Endodermal cell (in vitro differentiated cells): ENCODE results near the gene SVIL. TPM values are rescaled to one million over a fixed set of nuclear protein-coding genes. Genes with fewer than 3 reads are reported as not detected.

Experiments used
- DNase-seq: peaks from one replicate; pipeline ENCODE4 v3.0.0-alpha.2; 2017
- H3K27ac ChIP-seq: 2 replicates; pipeline ENCODE4 v1.5.1; 2013; ENCODE audit warnings: mild to moderate bottlenecking, low read depth, low read length, moderate library complexity
- H3K27me3 ChIP-seq: 2 replicates; pipeline ENCODE4 v1.6.1; 2013; ENCODE audit warnings: mild to moderate bottlenecking, low read length, moderate library complexity; ENCODE audit not compliant: insufficient read depth, control insufficient read depth, poor library complexity, severe bottlenecking
- H3K36me3 ChIP-seq: 2 replicates; pipeline ENCODE4 v1.7.0; 2013; ENCODE audit warnings: mild to moderate bottlenecking, low read length, moderate library complexity; ENCODE audit not compliant: control insufficient read depth, insufficient read depth
- H3K4me1 ChIP-seq: one replicate; pipeline ENCODE4 v1.7.0; 2013; ENCODE audit warnings: low read length; ENCODE audit not compliant: control insufficient read depth, insufficient read depth
- H3K4me3 ChIP-seq: 2 replicates; pipeline ENCODE4 v1.5.1; 2013; ENCODE audit warnings: mild to moderate bottlenecking, low read length, moderate library complexity
- H3K9ac ChIP-seq: 2 replicates; pipeline ENCODE4 v1.6.1; 2013; ENCODE audit warnings: mild to moderate bottlenecking, low read length, moderate library complexity; ENCODE audit not compliant: poor library complexity, severe bottlenecking; ENCODE audit errors: extremely low read depth
- H3K9me3 ChIP-seq: 2 replicates; pipeline ENCODE4 v1.6.1; 2013; ENCODE audit warnings: mild to moderate bottlenecking, low read length, moderate library complexity; ENCODE audit not compliant: control insufficient read depth
- H3K27ac Mint-ChIP-seq: 2 replicates; pipeline ENCODE4 v1.8.0; 2020; ENCODE audit warnings: mixed read lengths
- H3K27me3 Mint-ChIP-seq: 2 replicates; pipeline ENCODE4 v1.8.0; 2021; ENCODE audit warnings: mild to moderate bottlenecking, mixed read lengths; ENCODE audit not compliant: insufficient read depth
- H3K36me3 Mint-ChIP-seq: 2 replicates; pipeline ENCODE4 v1.8.0; 2020; ENCODE audit warnings: low read depth, mixed read lengths
- H3K4me1 Mint-ChIP-seq: 2 replicates; pipeline ENCODE4 v1.8.0; 2020; ENCODE audit warnings: mixed read lengths
- H3K4me3 Mint-ChIP-seq: 2 replicates; pipeline ENCODE4 v1.8.0; 2020; ENCODE audit warnings: mild to moderate bottlenecking, moderate library complexity, mixed read lengths
- H3K9me3 Mint-ChIP-seq: 2 replicates; pipeline ENCODE4 v1.8.0; 2020; ENCODE audit warnings: mild to moderate bottlenecking, mixed read lengths
- CTCF ChIP-seq: fragments of 200-600 bp; sonication (generic); conservative IDR thresholded peaks from 2 replicates; pipeline ENCODE4 v1.5.0; 2021; ENCODE audit warnings: antibody characterized with exemption, mild to moderate bottlenecking
- WGBS, 2 experiments: methylation state at CpG; one replicate each; pipeline versions ENCODE4 v1.1.5 to v1.1.7; 2013; ENCODE audit warnings: missing lambda C conversion rate in 2 of 2, mixed read lengths in 1 of 2; ENCODE audit not compliant: insufficient coverage in 1 of 2, insufficient read length in 1 of 2; 5-methylcytosine and 5-hydroxymethylcytosine counted together
- total RNA-seq, 2 donors: library from RNA; stranded (reverse); fragmentation: NEBNext Ultra II Directional in 1 of 2; extraction: Animal tissue kit (Norgen Biotek cat#: 25700) in 1 of 2; gene quantifications; 2 replicates in 1 of 2; 3 replicates in 1 of 2; pipeline ENCODE4 v1.2.1, GENCODE V29; 2021

Gene SVIL
- total RNA-seq, 2 donors from 2014 or later = 25.2 to 32.9 TPM

- Mint-ChIP-seq H3K27ac (no peak overlapping the region), H3K36me3 (peaks cover 4% of the 10 kb centered on the region), H3K4me3 (no peak overlapping the region), H3K4me1 (peaks cover 24% of the 10 kb centered on the region), H3K9me3 (no peaks in the 10 kb centered on the region), H3K27me3 (peaks cover 30% of the 10 kb centered on the region)
- no peaks in the 10 kb centered on the region for H3K9me3 ChIP-seq
- TF ChIP-seq CTCF = no peak
- H3K27me3 ChIP-seq = peaks cover 38% of the 10 kb centered on the region
- DNase-seq = no peak
- H3K4me1 ChIP-seq = peaks cover under 1% of the 10 kb centered on the region
- no peaks in the 10 kb centered on the region for H3K36me3 ChIP-seq
- H3K4me3 ChIP-seq = no peak overlapping the region
- no peak overlapping the region for H3K27ac ChIP-seq
- no peak overlapping the region for H3K9ac ChIP-seq
Observed at GRCh38 chr10:29642990-29643389, 8.2 kb upstream of the SVIL start.

- Mint-ChIP-seq H3K27me3 (no peaks in the 10 kb centered on the region), H3K4me3 (no peak overlapping the region), H3K27ac (no peak overlapping the region), H3K36me3 (peaks cover 12% of the 10 kb centered on the region), H3K9me3 (peaks cover 4% of the 10 kb centered on the region), H3K4me1 (peaks cover 34% of the 10 kb centered on the region)
- 95% methylated on average over 3 of the region's 3 CpGs; no CpG with 5 or more reads in 1 of the 2 experiments for WGBS, 2 experiments
- H3K27me3 ChIP-seq = no peaks in the 10 kb centered on the region
- H3K4me3 ChIP-seq = no peak overlapping the region
- TF ChIP-seq CTCF = no peak
- no peak overlapping the region for H3K9ac ChIP-seq
- H3K36me3 ChIP-seq = peaks cover 6% of the 10 kb centered on the region
- peaks cover 12% of the 10 kb centered on the region for H3K4me1 ChIP-seq
- DNase-seq = no peak
- H3K9me3 ChIP-seq = peaks cover 7% of the 10 kb centered on the region
- no peak overlapping the region for H3K27ac ChIP-seq
Observed at GRCh38 chr10:29637537-29637936, 2.8 kb upstream of the SVIL start.

GRCh38 chr10:29636178-29636577 is 1.4 kb upstream of the SVIL start:
- H3K27ac ChIP-seq = no peak overlapping the region

More at GRCh38 chr10:29636178-29636577, 1.4 kb upstream of the SVIL start:
- WGBS, 2 experiments = 93% methylated on average over 2 of the region's 2 CpGs; no CpG with 5 or more reads in 1 of the 2 experiments
- peaks cover 12% of the 10 kb centered on the region for H3K4me1 ChIP-seq
- peaks cover 34% of the 10 kb centered on the region for H3K4me1 Mint-ChIP-seq
- peak overlapping the region; percentile 83 for H3K27ac Mint-ChIP-seq
- no peak overlapping the region for H3K9ac ChIP-seq
- H3K9me3 ChIP-seq = peaks cover 7% of the 10 kb centered on the region
- DNase-seq = no peak
- peak overlapping the region; percentile 78 for H3K4me3 ChIP-seq
- TF ChIP-seq CTCF = no peak
- H3K9me3 Mint-ChIP-seq = peaks cover 4% of the 10 kb centered on the region
- H3K4me3 Mint-ChIP-seq = peak overlapping the region; percentile 56
- no peaks in the 10 kb centered on the region for H3K27me3 Mint-ChIP-seq
- peaks cover 12% of the 10 kb centered on the region for H3K36me3 Mint-ChIP-seq
- no peaks in the 10 kb centered on the region for H3K27me3 ChIP-seq
- peaks cover 6% of the 10 kb centered on the region for H3K36me3 ChIP-seq
